ENCODE measurements around the gene AP2B1.

The AP2B1 gene

DNA sequence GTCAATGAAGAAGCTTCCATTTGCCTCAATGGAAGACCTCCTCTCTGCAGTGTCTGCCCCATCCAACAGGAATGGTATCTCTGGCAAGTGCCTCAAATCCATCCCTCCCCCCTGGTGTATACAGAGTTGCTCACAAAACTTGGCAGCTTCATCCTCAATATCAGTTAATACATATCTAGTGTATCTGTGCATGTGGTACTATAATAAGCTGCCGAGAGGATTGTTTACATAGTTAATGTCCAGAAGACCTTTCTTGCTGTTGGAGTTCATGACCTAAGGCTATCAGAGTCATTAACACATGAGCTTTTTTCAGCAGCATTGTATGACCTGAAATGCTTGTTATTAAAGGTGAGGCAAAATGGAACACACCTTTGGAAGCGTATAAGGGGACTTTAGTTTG is 130.4 kb downstream of the AP2B1 start:
- 6% methylated on average over 1 of the region's 2 CpGs for WGBS
- Histone ChIP-seq H3K9ac (ENCODE audit: low read length) (no peak overlapping the region), H3K36me3 (ENCODE audit: control insufficient read depth in 1 of 2, insufficient read depth in 2 of 2, low read depth in 1 of 2, low read length in 2 of 2) (peaks cover 3 to 70% of the 10 kb centered on the region in 2 experiments), H2AK5ac (ENCODE audit: low read length, severe bottlenecking) (no peak overlapping the region), H2BK15ac (ENCODE audit: low read depth, poor library complexity, severe bottlenecking) (no peak overlapping the region), H2BK120ac (ENCODE audit: low read depth, low read length) (no peak overlapping the region), H3K4me3 (ENCODE audit: insufficient read depth in 1 of 2, low read depth in 1 of 2, low read length in 2 of 2) (no peak overlapping the region), H3K18ac (ENCODE audit: low read depth in 1 of 2, low read length in 2 of 2) (peak overlapping the region in 1 of 2 experiments; percentile 55), H2AFZ (ENCODE audit: low read depth, low read length) (no peak overlapping the region), H3K14ac (ENCODE audit: low read length in 2 of 2) (no peak overlapping the region), H2BK12ac (ENCODE audit: low read length in 2 of 2) (peak overlapping the region in 1 of 2 experiments; percentile 23), H3K9me3 (ENCODE audit: control insufficient read depth, low read length) (no peaks in the 10 kb centered on the region), H4K8ac (ENCODE audit: low read length) (no peak overlapping the region), H3K4me2 (ENCODE audit: low read length, poor library complexity, severe bottlenecking) (no peak overlapping the region), H3K4me1 (ENCODE audit: control insufficient read depth, insufficient read depth, low read depth, low read length) (no peaks in the 10 kb centered on the region), H4K91ac (ENCODE audit: low read length) (no peak overlapping the region), H3K23ac (ENCODE audit: low read length in 2 of 2) (no peak overlapping the region), H3K4ac (ENCODE audit: low read depth in 1 of 2, low read length in 2 of 2) (no peak overlapping the region), H3K79me1 (replicated peaks; ENCODE audit: low read length, poor library complexity, severe bottlenecking) (peaks cover 20% of the 10 kb centered on the region), H3K27ac (ENCODE audit: low read length, poor library complexity, severe bottlenecking) (no peak overlapping the region), H3K27me3 (ENCODE audit: control insufficient read depth in 1 of 2, insufficient read depth in 1 of 2, low read length in 2 of 2) (no peaks in the 10 kb centered on the region), H2BK5ac (ENCODE audit: low read depth, low read length, poor library complexity, severe bottlenecking) (no peak overlapping the region)
- no peak for DNase-seq

- Histone ChIP-seq H2BK120ac (ENCODE audit: low read depth, low read length) (no peak overlapping the region), H3K4me3 (ENCODE audit: insufficient read depth in 1 of 2, low read depth in 1 of 2, low read length in 2 of 2) (no peak overlapping the region)
- WGBS = 96% methylated on average over 2 of the region's 2 CpGs
Measured at GRCh38 chr17:35723735-35724134, 136.6 kb downstream of the AP2B1 start.

GRCh38 chr17:35725058-35725457 is 137.9 kb downstream of the AP2B1 start:
- Histone ChIP-seq H3K18ac (ENCODE audit: low read depth in 1 of 2, low read length in 2 of 2) (peak overlapping the region in 1 of 2 experiments; percentile 46), H2BK12ac (ENCODE audit: low read length in 2 of 2) (no peak overlapping the region), H3K4ac (ENCODE audit: low read depth in 1 of 2, low read length in 2 of 2) (peak overlapping the region; percentile 21 to 59), H3K36me3 (ENCODE audit: control insufficient read depth in 1 of 2, insufficient read depth in 2 of 2, low read depth in 1 of 2, low read length in 2 of 2) (peaks cover 18 to 58% of the 10 kb centered on the region in 2 experiments), H3K4me2 (ENCODE audit: low read length, poor library complexity, severe bottlenecking) (no peak overlapping the region), H2AK5ac (ENCODE audit: low read length, severe bottlenecking) (peak overlapping the region; percentile 12), H3K27ac (ENCODE audit: low read length, poor library complexity, severe bottlenecking) (peak overlapping the region; percentile 81), H2BK15ac (ENCODE audit: low read depth, poor library complexity, severe bottlenecking) (no peak overlapping the region), H3K9ac (ENCODE audit: low read length) (no peak overlapping the region), H3K27me3 (ENCODE audit: control insufficient read depth in 1 of 2, insufficient read depth in 1 of 2, low read length in 2 of 2) (peaks cover 0 to 4% of the 10 kb centered on the region in 2 experiments), H3K14ac (ENCODE audit: low read length in 2 of 2) (no peak overlapping the region), H3K9me3 (ENCODE audit: control insufficient read depth, low read length) (no peaks in the 10 kb centered on the region), H4K91ac (ENCODE audit: low read length) (no peak overlapping the region), H3K4me1 (ENCODE audit: control insufficient read depth, insufficient read depth, low read depth, low read length) (peaks cover 27% of the 10 kb centered on the region), H4K8ac (ENCODE audit: low read length) (peak overlapping the region; percentile 66), H2AFZ (ENCODE audit: low read depth, low read length) (no peak overlapping the region), H3K4me3 (ENCODE audit: insufficient read depth in 1 of 2, low read depth in 1 of 2, low read length in 2 of 2) (no peak overlapping the region), H3K79me1 (replicated peaks; ENCODE audit: low read length, poor library complexity, severe bottlenecking) (peaks cover 15% of the 10 kb centered on the region), H2BK5ac (ENCODE audit: low read depth, low read length, poor library complexity, severe bottlenecking) (no peak overlapping the region), H2BK120ac (ENCODE audit: low read depth, low read length) (no peak overlapping the region), H3K23ac (ENCODE audit: low read length in 2 of 2) (no peak overlapping the region)
- no peak for DNase-seq
- 98% methylated on average over 4 of the region's 4 CpGs for WGBS

More at GRCh38 chr17:35723735-35724134, 136.6 kb downstream of the AP2B1 start:
- Histone ChIP-seq H3K9ac (ENCODE audit: low read length) (no peak overlapping the region), H2BK5ac (ENCODE audit: low read depth, low read length, poor library complexity, severe bottlenecking) (no peak overlapping the region), H2BK15ac (ENCODE audit: low read depth, poor library complexity, severe bottlenecking) (no peak overlapping the region), H3K4me2 (ENCODE audit: low read length, poor library complexity, severe bottlenecking) (no peak overlapping the region), H3K4me1 (ENCODE audit: control insufficient read depth, insufficient read depth, low read depth, low read length) (peaks cover 20% of the 10 kb centered on the region), H2BK12ac (ENCODE audit: low read length in 2 of 2) (no peak overlapping the region), H3K9me3 (ENCODE audit: control insufficient read depth, low read length) (no peaks in the 10 kb centered on the region), H3K14ac (ENCODE audit: low read length in 2 of 2) (no peak overlapping the region), H2AFZ (ENCODE audit: low read depth, low read length) (no peak overlapping the region), H3K4ac (ENCODE audit: low read depth in 1 of 2, low read length in 2 of 2) (no peak overlapping the region), H4K91ac (ENCODE audit: low read length) (no peak overlapping the region), H3K27ac (ENCODE audit: low read length, poor library complexity, severe bottlenecking) (no peak overlapping the region), H4K8ac (ENCODE audit: low read length) (no peak overlapping the region), H2AK5ac (ENCODE audit: low read length, severe bottlenecking) (no peak overlapping the region), H3K27me3 (ENCODE audit: control insufficient read depth in 1 of 2, insufficient read depth in 1 of 2, low read length in 2 of 2) (no peaks in the 10 kb centered on the region), H3K23ac (ENCODE audit: low read length in 2 of 2) (no peak overlapping the region), H3K18ac (ENCODE audit: low read depth in 1 of 2, low read length in 2 of 2) (no peak overlapping the region), H3K36me3 (ENCODE audit: control insufficient read depth in 1 of 2, insufficient read depth in 2 of 2, low read depth in 1 of 2, low read length in 2 of 2) (peaks cover 16 to 71% of the 10 kb centered on the region in 2 experiments), H3K79me1 (replicated peaks; ENCODE audit: low read length, poor library complexity, severe bottlenecking) (peaks cover 15% of the 10 kb centered on the region)
- no peak for DNase-seq

GRCh38 chr17:35725802-35726126 is 138.6 kb downstream of the AP2B1 start:
- Histone ChIP-seq H3K23ac (ENCODE audit: low read length in 2 of 2) (no peak overlapping the region), H3K9ac (ENCODE audit: low read length) (no peak overlapping the region), H2BK15ac (ENCODE audit: low read depth, poor library complexity, severe bottlenecking) (no peak overlapping the region), H2AFZ (ENCODE audit: low read depth, low read length) (no peak overlapping the region), H3K27me3 (ENCODE audit: control insufficient read depth in 1 of 2, insufficient read depth in 1 of 2, low read length in 2 of 2) (peaks cover 0 to 8% of the 10 kb centered on the region in 2 experiments), H4K91ac (ENCODE audit: low read length) (peak overlapping the region; percentile 91), H3K36me3 (ENCODE audit: control insufficient read depth in 1 of 2, insufficient read depth in 2 of 2, low read depth in 1 of 2, low read length in 2 of 2) (peaks cover 18 to 54% of the 10 kb centered on the region in 2 experiments), H3K27ac (ENCODE audit: low read length, poor library complexity, severe bottlenecking) (peak overlapping the region; percentile 81), H3K9me3 (ENCODE audit: control insufficient read depth, low read length) (no peaks in the 10 kb centered on the region), H2AK5ac (ENCODE audit: low read length, severe bottlenecking) (peak overlapping the region; percentile 37), H3K4me1 (ENCODE audit: control insufficient read depth, insufficient read depth, low read depth, low read length) (peaks cover 27% of the 10 kb centered on the region), H4K8ac (ENCODE audit: low read length) (peak overlapping the region; percentile 29), H3K4me3 (ENCODE audit: insufficient read depth in 1 of 2, low read depth in 1 of 2, low read length in 2 of 2) (no peak overlapping the region), H3K79me1 (replicated peaks; ENCODE audit: low read length, poor library complexity, severe bottlenecking) (peaks cover 15% of the 10 kb centered on the region), H3K4ac (ENCODE audit: low read depth in 1 of 2, low read length in 2 of 2) (peak overlapping the region in 1 of 2 experiments; percentile 58), H3K4me2 (ENCODE audit: low read length, poor library complexity, severe bottlenecking) (peak overlapping the region; percentile 20), H2BK12ac (ENCODE audit: low read length in 2 of 2) (peak overlapping the region; percentile 14 to 81), H2BK5ac (ENCODE audit: low read depth, low read length, poor library complexity, severe bottlenecking) (no peak overlapping the region), H3K18ac (ENCODE audit: low read depth in 1 of 2, low read length in 2 of 2) (peak overlapping the region; percentile 46 to 62), H2BK120ac (ENCODE audit: low read depth, low read length) (no peak overlapping the region), H3K14ac (ENCODE audit: low read length in 2 of 2) (peak overlapping the region in 1 of 2 experiments; percentile 65)
- no peak for DNase-seq
- WGBS = 45% methylated on average over 2 of the region's 2 CpGs
